Stimulated activated CD8-positive, alpha-beta memory T cell treated with anti-CD3 and anti-CD28 coated beads, Interleukin-15, amount 100 ng/mL, for 48 hours (primary cell): ENCODE results near the gene CISD3.
"Not testable (repeated sequence)": the region's sequence is repeated elsewhere in the genome, so short reads cannot be mapped to it uniquely, and the experiment has no call there.

ENCODE experiments used
- DNase-seq, 2 donors: peaks; one replicate each; pipeline ENCODE4 v3.0.0-alpha.2; 2020; ENCODE audit warnings: low read depth in 2 of 2

CISD3 gene

GRCh38 chr17:38707678-38708351 is 22.3 kb upstream of the CISD3 start:
- no peak for DNase-seq

- DNase-seq: no peak
These were observed 20.9 kb upstream of the CISD3 start for GRCh38 chr17:38709104-38709820.

GRCh38 chr17:38709864-38710603 is 20.1 kb upstream of the CISD3 start:
- no peak for DNase-seq

- DNase-seq: no peak
These were observed 19.6 kb upstream of the CISD3 start for GRCh38 chr17:38710604-38710962.

GRCh38 chr17:38710985-38711384 is 19.2 kb upstream of the CISD3 start:
- DNase-seq: no peak

DNA sequence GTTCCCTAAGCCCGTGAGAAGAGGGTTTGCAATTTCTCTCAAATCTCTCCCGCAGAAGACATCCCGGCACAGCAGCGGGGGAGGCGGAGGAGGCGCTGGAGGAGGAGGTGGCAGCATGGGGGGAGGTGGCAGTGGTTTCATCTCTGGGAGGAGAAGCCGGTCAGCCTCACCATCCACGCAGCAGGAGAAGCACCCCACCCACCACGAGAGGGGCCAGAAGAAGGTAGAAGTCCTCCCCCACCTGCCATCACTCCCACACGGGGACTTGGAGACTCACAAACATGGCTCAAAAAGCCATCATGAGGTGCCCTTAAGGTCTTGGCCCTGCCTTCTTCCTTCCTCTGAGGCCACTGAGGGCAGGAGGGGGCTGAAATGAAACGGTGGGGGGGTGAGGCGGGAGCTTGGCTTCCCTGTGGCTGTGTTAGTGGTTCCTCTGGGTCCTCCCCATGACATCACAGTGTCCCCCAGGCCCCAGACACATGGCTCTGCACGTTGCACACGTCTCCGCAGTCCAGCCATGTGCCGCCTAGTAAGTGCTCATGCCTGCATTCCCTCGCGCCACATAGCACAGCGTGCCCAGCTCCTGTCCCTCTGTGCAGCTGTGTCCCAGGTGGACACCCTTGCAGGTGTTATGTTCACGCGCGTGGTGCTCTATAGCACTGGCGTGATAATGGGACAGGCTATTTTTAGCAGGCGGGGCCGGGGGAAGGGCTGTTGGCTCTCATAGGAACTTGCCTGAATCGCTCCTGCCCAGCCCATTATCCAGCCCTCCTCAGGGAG is 18.2 kb upstream of the CISD3 start:
- no peak for DNase-seq

- DNase-seq: no peak
These were observed 17.5 kb upstream of the CISD3 start for GRCh38 chr17:38712593-38712992.

- no peak for DNase-seq
These were observed 16.6 kb upstream of the CISD3 start for GRCh38 chr17:38713456-38714075.

DNA sequence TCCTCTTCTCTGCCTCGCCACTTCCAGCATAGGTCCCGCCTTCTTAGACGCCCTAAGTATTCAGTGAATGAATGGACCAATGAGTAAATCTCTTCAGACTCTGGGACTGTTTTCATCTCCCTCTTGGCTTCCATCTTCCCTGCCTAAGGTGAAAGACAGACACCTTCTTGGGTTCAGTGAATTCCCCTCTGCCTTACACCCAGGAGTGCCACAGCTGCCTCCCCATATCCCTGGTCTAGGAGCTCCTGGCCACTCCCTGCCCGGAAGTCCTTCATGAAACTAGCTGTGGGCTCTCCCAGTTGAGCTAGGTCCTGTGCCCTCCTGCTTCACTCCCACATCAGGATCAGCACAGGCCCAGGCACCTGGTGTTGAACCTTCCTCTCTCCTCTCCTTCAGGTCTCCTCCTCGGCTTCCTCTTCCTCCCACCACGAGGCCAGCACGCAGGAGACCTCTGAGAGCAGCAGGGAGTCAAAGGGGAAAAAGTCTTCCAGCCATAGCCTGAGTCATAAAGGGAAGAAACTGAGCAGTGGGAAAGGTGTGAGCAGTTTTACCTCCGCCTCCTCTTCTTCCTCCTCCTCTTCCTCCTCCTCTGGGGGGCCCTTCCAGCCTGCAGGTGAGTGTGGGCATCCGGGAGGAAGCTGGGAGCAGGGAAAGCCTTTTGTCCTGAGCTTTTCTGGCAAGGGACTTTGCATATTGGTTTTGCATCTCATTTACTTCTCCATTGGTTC is 14.8 kb upstream of the CISD3 start:
- no peak for DNase-seq

DNA sequence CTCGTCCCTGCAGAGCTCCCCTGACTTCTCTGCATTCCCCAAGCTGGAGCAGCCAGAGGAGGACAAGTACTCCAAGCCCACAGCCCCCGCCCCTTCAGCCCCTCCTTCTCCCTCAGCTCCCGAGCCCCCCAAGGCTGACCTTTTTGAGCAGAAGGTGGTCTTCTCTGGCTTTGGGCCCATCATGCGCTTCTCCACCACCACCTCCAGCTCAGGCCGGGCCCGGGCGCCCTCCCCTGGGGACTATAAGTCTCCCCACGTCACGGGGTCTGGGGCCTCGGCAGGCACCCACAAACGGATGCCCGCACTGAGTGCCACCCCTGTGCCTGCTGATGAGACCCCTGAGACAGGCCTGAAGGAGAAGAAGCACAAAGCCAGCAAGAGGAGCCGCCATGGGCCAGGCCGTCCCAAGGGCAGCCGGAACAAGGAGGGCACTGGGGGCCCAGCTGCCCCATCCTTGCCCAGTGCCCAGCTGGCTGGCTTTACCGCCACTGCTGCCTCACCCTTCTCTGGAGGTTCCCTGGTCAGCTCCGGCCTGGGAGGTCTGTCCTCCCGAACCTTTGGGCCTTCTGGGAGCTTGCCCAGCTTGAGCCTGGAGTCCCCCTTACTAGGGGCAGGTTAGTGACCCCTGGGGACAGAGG is 13.7 kb upstream of the CISD3 start:
- no peak for DNase-seq

- DNase-seq: no peak
These were observed 12.9 kb upstream of the CISD3 start for GRCh38 chr17:38717139-38717745.

- no peak for DNase-seq
These were observed 10.7 kb upstream of the CISD3 start for GRCh38 chr17:38719289-38719942.

- no peak for DNase-seq
These were observed 10.0 kb upstream of the CISD3 start for GRCh38 chr17:38719943-38720641.

DNA sequence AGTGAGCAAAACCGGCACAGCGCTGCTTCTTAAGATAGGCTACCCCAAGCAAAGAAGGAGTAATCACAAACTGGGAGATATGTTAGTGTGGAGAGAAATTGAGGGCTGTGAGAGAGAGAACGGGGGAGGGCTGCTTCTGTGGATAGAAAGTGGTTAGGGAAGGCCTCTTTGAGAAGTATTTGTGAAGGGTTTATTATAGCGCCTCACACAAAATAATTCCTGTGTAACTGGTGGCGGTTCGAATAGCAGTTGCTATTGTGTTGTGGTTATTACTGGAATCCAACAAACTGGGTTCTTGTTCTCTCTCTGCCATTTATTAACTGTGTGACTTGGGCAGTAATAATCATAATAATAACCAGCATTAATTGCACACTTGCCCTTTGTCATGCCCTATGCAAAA is 9.2 kb upstream of the CISD3 start:
- no peak for DNase-seq

GRCh38 chr17:38721802-38722201 is 8.3 kb upstream of the CISD3 start:
- no peak for DNase-seq

DNA sequence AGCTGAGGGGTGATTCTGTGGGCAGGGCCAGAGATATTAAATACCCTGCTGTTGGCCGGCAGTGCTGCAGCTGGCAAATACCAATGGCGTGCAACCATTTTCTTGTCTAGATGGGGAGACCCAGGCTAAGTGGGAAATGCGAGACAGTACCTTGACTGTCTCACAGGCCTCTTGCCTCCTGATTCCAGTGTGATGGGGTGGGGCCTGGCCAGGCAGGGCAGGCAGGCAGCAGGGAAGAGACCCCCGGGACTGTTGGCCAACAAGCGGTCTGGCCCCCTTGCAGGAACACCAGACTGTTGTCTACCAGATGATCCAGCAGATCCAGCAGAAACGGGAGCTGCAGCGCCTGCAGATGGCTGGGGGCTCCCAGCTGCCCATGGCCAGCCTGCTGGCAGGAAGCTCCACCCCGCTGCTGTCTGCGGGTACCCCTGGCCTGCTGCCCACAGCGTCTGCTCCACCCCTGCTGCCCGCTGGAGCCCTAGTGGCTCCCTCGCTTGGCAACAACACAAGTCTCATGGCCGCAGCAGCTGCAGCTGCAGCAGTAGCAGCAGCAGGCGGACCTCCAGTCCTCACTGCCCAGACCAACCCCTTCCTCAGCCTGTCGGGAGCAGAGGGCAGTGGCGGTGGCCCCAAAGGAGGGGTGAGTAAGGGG is 5.7 kb upstream of the CISD3 start:
- no peak for DNase-seq

- DNase-seq: no peak
These were observed 5.1 kb upstream of the CISD3 start for GRCh38 chr17:38725066-38725465.

GRCh38 chr17:38726145-38726544 is 4.0 kb upstream of the CISD3 start:
- not testable (repeated sequence) for DNase-seq
